Activated CD4-positive, alpha-beta T cell treated with anti-CD3 and anti-CD28 coated beads for 36 hours (primary cell): ENCODE data around the gene AQP2. TPM values are rescaled to one million over a fixed set of nuclear protein-coding genes. Genes with fewer than 3 reads are reported as not detected.

Experiments used
- ATAC-seq: fragments of 200-7000 bp; cut with Tn5 transposase; one replicate; pipeline ENCODE4 v1.10.0; 2021; ENCODE audit warnings: mild to moderate bottlenecking, moderate library complexity
- CTCF ChIA-PET: fragments of 350-600 bp; sonication (Branson Sonifier 250); formaldehyde crosslinking; loops from one replicate; lab custom pipeline; 2021; ENCODE audit warnings: antibody characterized with exemption; lab: Charles Lee
- POLR2A ChIA-PET: fragments of 350-600 bp; sonication (Branson Sonifier 250); formaldehyde crosslinking; loops from one replicate; lab custom pipeline; 2021; ENCODE audit warnings: antibody characterized with exemption, inconsistent platforms; lab: Charles Lee
- DNase-seq: peaks from one replicate; pipeline ENCODE4 v3.0.0-alpha.2; 2020
- H3K27ac Mint-ChIP-seq: one replicate; pipeline ENCODE4 v1.8.0; 2021; ENCODE audit warnings: mixed read lengths
- H3K27me3 Mint-ChIP-seq: one replicate; pipeline ENCODE4 v1.8.0; 2021; ENCODE audit warnings: mixed read lengths
- H3K36me3 Mint-ChIP-seq: one replicate; pipeline ENCODE4 v1.8.0; 2021; ENCODE audit warnings: low read depth, mixed read lengths
- H3K4me1 Mint-ChIP-seq: one replicate; pipeline ENCODE4 v1.8.0; 2021; ENCODE audit warnings: mixed read lengths
- H3K4me3 Mint-ChIP-seq: one replicate; pipeline ENCODE4 v1.8.0; 2021; ENCODE audit warnings: mild to moderate bottlenecking, moderate library complexity, mixed read lengths
- H3K9me3 Mint-ChIP-seq: one replicate; pipeline ENCODE4 v1.8.0; 2021; ENCODE audit warnings: low read depth, mixed read lengths
- intact Hi-C, 2 experiments: fragments of 100-400 bp; cut with DNase I in 1 of 2; cut with micrococcal nuclease in 1 of 2; formaldehyde crosslinking; loops; one replicate each; pipeline versions ENCODE4 v1.14.2 to v1.15.1; 2022 to 2024; cut with DNase I, micrococcal nuclease
- total RNA-seq, 2 experiments: library from RNA; stranded (reverse); gene quantifications; one replicate each; pipeline ENCODE4 v1.2.3, GENCODE V29; 2021

The AQP2 gene
- total RNA-seq, 2 experiments from 2014 or later: not detected

DNA sequence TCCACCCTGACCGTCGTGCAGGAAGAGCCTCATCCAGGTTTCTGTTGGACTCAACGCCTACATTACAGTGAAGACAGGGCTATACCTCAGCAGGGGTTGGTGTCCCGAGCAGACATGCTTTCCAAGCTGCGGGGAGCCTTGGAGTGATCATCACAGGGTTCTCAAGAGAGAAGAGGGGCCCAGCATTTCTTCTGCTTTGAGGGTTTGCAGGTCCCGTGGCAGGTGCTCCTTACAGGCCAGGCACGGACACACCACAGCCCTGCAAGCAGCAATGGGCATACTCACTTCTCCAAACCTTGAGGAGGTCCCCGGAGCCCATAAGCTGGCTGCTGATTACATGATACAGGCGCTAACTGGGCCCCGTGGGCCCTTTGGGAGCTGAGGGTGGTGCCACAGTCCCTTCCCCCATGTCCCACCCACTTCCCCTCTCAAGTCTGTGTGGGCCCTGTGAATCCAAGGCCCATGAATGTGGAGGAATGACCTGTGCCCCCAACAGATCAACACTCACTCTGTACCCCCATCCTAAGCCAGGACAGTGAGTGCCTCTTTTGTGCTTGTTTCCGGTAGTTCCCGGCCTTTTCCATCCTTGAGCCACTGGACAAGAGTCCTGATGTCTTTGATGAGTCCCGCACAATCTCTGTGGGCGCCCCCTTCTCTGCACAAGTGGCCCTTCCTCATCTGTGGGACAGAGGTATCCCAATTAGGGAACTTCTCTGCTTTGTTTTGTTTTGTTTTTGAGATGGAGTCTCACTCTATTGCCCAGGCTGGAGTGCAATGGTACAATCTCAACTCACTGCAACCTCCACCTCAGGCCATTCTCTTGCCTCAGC, 1.1 kb downstream of the AQP2 start:
- H3K9me3 Mint-ChIP-seq: no peaks in the 10 kb centered on the region
- no peaks in the 10 kb centered on the region for H3K36me3 Mint-ChIP-seq
- no peak overlapping the region for H3K27ac Mint-ChIP-seq
- ATAC-seq: no peak
- no peak for DNase-seq
- intact Hi-C loops: no loop called here
- ChIA-PET POLR2A (no interaction called here), CTCF (no interaction called here)
- no peak overlapping the region for H3K4me3 Mint-ChIP-seq
- H3K27me3 Mint-ChIP-seq: peaks cover 15% of the 10 kb centered on the region
- no peaks in the 10 kb centered on the region for H3K4me1 Mint-ChIP-seq

- Mint-ChIP-seq H3K27me3 (peaks cover 22% of the 10 kb centered on the region), H3K36me3 (no peaks in the 10 kb centered on the region), H3K4me3 (no peak overlapping the region), H3K9me3 (no peaks in the 10 kb centered on the region), H3K4me1 (no peaks in the 10 kb centered on the region), H3K27ac (no peak overlapping the region)
- ChIA-PET POLR2A (no interaction called here), CTCF (no interaction called here)
- DNase-seq (no peak), ATAC-seq (no peak)
- intact Hi-C loops: no loop called here
Observed at GRCh38 chr12:49952391-49953055, 2.0 kb downstream of the AQP2 start.

DNA sequence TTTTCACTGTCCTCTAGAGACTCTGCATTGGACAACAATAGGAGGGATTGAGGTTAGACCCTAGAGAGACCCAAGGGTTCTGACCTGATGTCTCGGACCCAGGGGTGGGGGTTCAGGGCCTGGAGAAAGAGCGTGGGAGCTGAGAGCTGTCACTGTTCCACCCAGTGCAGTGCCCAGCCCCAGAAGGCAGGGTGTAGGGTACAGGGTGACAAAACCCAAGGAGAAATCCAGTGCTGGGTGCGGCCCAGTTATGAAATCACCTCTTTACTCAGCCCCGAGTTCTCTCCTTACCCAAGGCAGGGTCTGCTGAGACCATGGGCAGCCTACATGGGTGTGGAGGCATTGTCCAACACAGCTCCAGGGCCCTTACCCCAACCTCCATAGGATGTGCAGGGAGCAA, 2.6 kb downstream of the AQP2 start:
- intact Hi-C loops: no loop called here
- H3K9me3 Mint-ChIP-seq: no peaks in the 10 kb centered on the region

GRCh38 chr12:49953961-49954846, 3.7 kb downstream of the AQP2 start:
- ChIA-PET POLR2A (no interaction called here), CTCF (interaction anchor here (0.6 to 2.2 kb wide), 4 partner anchors 9 to 742 kb away, joined by 3 to 8 read pairs (median 3); no protein-coding TSS in a partner anchor)
- Mint-ChIP-seq H3K9me3 (no peaks in the 10 kb centered on the region), H3K27me3 (peaks cover 35% of the 10 kb centered on the region), H3K4me3 (no peak overlapping the region), H3K27ac (no peak overlapping the region), H3K4me1 (no peaks in the 10 kb centered on the region), H3K36me3 (no peaks in the 10 kb centered on the region)
- intact Hi-C loops: no loop called here
- ATAC-seq (no peak), DNase-seq (no peak)

More for the DNA sequence above, 2.6 kb downstream of the AQP2 start:
- Mint-ChIP-seq H3K36me3 (no peaks in the 10 kb centered on the region), H3K27ac (no peak overlapping the region), H3K4me1 (no peaks in the 10 kb centered on the region), H3K27me3 (peaks cover 28% of the 10 kb centered on the region), H3K4me3 (no peak overlapping the region)
- POLR2A ChIA-PET: no interaction called here
- no peak for ATAC-seq
- DNase-seq: no peak
- CTCF ChIA-PET: interaction anchor here (0.6 to 2.2 kb wide), 2 partner anchors 8 to 192 kb away, joined by 3 to 8 read pairs; no protein-coding TSS in a partner anchor

GRCh38 chr12:49954863-49955830, 4.6 kb downstream of the AQP2 start:
- POLR2A ChIA-PET: no interaction called here
- no peak overlapping the region for H3K4me3 Mint-ChIP-seq
- no peaks in the 10 kb centered on the region for H3K4me1 Mint-ChIP-seq
- H3K27me3 Mint-ChIP-seq: peaks cover 42% of the 10 kb centered on the region
- ATAC-seq (no peak), DNase-seq (no peak)
- CTCF ChIA-PET: interaction anchor here (0.6 to 2.2 kb wide), 5 partner anchors 10 to 741 kb away, joined by 3 to 8 read pairs (median 3); no protein-coding TSS in a partner anchor
- no peaks in the 10 kb centered on the region for H3K36me3 Mint-ChIP-seq
- intact Hi-C loops: no loop called here
- no peak overlapping the region for H3K27ac Mint-ChIP-seq
- H3K9me3 Mint-ChIP-seq: no peaks in the 10 kb centered on the region

DNA sequence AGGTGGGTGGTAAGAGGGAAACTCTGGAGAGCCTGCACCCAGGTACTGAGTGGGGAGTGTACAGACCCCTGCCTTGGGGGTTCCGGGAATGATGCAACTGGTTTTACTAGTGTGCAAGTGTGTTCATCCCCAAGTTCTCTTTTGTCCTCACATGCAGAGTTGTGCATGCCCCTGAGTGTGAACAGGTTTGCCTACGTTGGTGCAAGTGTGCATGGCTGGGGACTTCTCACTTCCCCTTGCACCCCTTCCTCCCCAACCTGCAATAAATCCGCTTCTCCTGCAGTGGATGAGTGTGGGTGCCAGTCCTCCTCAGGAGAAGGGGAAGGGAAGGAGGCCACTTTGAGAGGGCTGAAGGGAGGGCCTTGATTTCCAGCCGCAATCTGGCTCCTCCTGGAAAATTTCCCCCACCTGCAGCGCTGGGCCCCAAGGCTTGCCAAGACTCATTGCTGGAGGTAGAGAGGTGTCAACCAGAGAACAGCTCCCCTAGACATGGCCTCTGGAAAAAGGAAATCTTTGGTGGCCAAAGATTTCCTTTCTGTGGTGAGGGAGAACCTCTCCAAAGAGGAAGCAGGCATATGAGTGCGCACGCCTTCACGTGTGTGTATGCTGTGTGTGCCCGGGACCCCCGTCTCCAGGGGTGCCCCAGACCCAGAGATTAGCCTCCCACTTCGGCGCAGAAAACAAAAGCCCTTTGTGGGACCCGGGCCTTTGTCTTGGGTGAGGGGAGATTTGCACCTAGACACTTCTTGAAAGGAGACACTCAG, 5.5 kb downstream of the AQP2 start:
- ATAC-seq (no peak), DNase-seq (no peak)
- peaks cover 49% of the 10 kb centered on the region for H3K27me3 Mint-ChIP-seq
- no peak overlapping the region for H3K27ac Mint-ChIP-seq
- H3K9me3 Mint-ChIP-seq: no peaks in the 10 kb centered on the region
- intact Hi-C loops: no loop called here
- H3K4me1 Mint-ChIP-seq: peaks cover 5% of the 10 kb centered on the region
- ChIA-PET CTCF (interaction anchor here (1.4 to 1.7 kb wide), 2 partner anchors 12 to 100 kb away, joined by 3 read pairs; no protein-coding TSS in a partner anchor), POLR2A (no interaction called here)
- H3K36me3 Mint-ChIP-seq: no peaks in the 10 kb centered on the region
- no peak overlapping the region for H3K4me3 Mint-ChIP-seq

DNA sequence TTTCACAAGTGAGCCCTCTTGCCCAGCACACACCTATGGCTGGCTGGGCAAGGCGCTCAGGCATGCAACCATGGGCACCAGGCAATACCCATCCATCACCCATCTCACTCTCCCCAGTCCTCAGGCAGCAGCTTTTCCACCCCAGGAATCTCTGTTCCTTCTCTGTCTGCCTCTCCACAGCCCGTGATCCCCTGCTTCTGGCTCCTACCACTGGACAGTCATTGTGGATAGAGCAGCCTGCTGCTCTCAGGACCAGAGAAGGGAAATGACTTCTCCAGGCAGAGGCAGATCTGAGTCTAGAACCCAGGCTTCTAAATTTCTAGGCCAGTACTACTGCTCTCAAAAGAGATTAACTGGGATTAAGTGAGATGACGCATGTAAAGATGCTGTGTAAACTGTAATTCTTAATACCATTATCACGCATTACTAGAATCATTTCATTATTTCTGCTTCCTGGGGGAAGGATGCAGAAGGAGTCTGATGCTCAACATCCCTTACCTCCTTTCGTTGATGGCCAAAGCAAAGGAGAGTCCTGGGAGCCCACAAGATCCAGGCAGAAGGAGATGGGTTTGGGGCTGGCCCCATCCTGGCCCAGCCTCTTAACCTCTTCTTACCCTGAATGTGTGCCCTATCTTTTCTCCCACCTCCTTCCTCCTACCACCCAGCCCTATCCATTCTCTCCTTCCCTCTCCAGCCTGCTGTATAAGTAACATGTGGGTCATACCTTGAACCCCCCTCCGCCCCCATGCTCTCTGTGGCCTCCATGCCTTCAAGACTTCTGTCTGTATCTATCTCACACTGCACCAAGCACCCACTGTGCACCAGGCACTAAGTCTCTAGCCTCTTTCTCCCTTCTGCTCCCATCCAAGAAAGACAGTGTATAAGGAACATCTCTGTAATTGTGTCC, 6.4 kb downstream of the AQP2 start:
- Mint-ChIP-seq H3K27me3 (peaks cover 50% of the 10 kb centered on the region), H3K27ac (no peak overlapping the region), H3K9me3 (no peaks in the 10 kb centered on the region), H3K36me3 (no peaks in the 10 kb centered on the region), H3K4me1 (peaks cover 5% of the 10 kb centered on the region), H3K4me3 (no peak overlapping the region)
- DNase-seq: no peak
- ChIA-PET CTCF (interaction anchor here (1.0 to 2.5 kb wide), 2 partner anchors 10 to 12 kb away, joined by 4 to 14 read pairs; no protein-coding TSS in a partner anchor), POLR2A (no interaction called here)
- no peak for ATAC-seq
- intact Hi-C loops: no loop called here

DNA sequence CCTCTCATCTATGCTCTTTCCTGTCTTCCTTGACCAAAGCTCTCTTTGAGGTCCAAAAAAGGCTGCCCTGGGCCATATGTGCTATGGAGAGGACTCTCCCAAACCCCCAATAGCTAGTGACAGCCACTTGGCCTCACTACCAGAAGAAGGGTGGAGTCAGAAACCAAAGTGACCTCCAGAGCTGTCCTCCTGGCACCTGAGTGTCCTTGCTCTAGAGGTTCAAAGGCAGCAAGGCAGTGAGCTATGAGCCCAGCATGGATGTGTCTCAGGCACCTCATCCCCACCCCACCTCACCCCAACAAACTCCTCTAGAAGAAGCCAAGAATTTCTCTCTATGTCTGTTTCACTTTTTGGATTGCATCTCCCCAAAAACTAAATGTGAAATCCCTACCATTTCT, 7.0 kb downstream of the AQP2 start:
- H3K36me3 Mint-ChIP-seq: no peaks in the 10 kb centered on the region
- POLR2A ChIA-PET: no interaction called here
- peaks cover 53% of the 10 kb centered on the region for H3K27me3 Mint-ChIP-seq
- CTCF ChIA-PET: interaction anchor here (1.0 to 2.5 kb wide), 2 partner anchors 9 to 12 kb away, joined by 4 to 14 read pairs; no protein-coding TSS in a partner anchor
- no peaks in the 10 kb centered on the region for H3K9me3 Mint-ChIP-seq
- no peak overlapping the region for H3K27ac Mint-ChIP-seq
- intact Hi-C loops: no loop called here
- peaks cover 5% of the 10 kb centered on the region for H3K4me1 Mint-ChIP-seq
- ATAC-seq: no peak
- no peak overlapping the region for H3K4me3 Mint-ChIP-seq
- no peak for DNase-seq

DNA sequence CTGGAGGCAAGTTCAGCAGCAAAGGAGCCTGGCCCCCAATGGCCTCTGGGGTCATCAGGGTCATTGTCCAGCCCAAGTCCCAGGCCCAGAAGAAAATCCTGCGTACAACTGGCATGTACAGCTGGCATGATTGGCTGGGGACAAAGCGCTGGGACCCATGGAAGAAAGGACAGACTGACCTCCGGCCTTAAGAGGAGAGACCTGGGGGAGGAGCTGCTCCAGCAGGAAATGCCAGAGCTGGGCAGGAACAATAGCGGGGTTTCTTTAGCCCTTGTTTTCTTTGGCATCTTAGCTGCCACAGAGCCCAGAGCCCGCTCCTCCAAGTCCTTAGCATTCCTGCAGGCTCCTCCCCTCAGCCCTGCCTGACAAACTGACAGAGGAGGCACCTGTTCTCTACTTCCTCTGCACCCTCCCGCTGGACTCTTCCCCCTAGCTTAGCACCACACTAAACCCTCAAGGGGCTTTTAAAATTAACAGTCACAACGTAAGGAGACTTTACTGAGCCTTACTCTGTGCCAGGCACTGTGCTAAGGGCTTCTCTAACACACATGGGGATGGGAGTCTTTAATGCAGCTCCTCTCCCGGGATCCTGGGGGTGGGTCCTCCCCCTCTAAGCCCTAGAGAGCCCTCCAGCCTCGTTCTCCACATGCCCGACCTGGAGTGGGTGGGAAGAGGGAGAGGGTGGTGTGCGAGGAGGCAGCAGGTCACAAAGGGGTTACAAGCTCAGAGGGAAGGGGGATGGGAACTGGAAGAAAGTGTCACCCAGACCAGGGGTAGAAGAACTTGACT, 9.3 kb downstream of the AQP2 start:
- no peak overlapping the region for H3K27ac Mint-ChIP-seq
- no peaks in the 10 kb centered on the region for H3K36me3 Mint-ChIP-seq
- peaks cover 5% of the 10 kb centered on the region for H3K4me1 Mint-ChIP-seq
- POLR2A ChIA-PET: no interaction called here
- no peaks in the 10 kb centered on the region for H3K9me3 Mint-ChIP-seq
- intact Hi-C loops: no loop called here
- ATAC-seq (no peak), DNase-seq (no peak)
- H3K4me3 Mint-ChIP-seq: no peak overlapping the region
- peaks cover 58% of the 10 kb centered on the region for H3K27me3 Mint-ChIP-seq
- CTCF ChIA-PET: interaction anchor here (1.0 to 2.5 kb wide), 5 partner anchors 7 to 33 kb away, joined by 3 to 14 read pairs (median 3); no protein-coding TSS in a partner anchor
